Stimulated activated CD4-positive, alpha-beta T cell treated with anti-CD3 and anti-CD28 coated beads, Interleukin-12 subunit alpha, Interleukin-12 subunit beta, amount 100 ng/mL, for 4 hours (primary cell): ENCODE measurements around the gene TAS1R1.

Source experiments
- DNase-seq: peaks from one replicate; pipeline ENCODE4 v3.0.0-alpha.2; 2020

The TAS1R1 gene

GRCh38 chr1:6554907-6555778, at the start of gene TAS1R1:
TSS of gene TAS1R1 (plus strand) at chr1:6555307. CDS start at chr1:6555374, 67 bp downstream.
- DNase-seq: no peak

- DNase-seq: no peak
Measured at GRCh38 chr1:6505367-6506209, 49.5 kb upstream of the TAS1R1 start.

- DNase-seq: no peak
Measured at GRCh38 chr1:6506210-6507036, 48.7 kb upstream of the TAS1R1 start.

GRCh38 chr1:6507037-6507428, 48.1 kb upstream of the TAS1R1 start:
- DNase-seq: no peak

GRCh38 chr1:6507461-6507911, 47.6 kb upstream of the TAS1R1 start:
- DNase-seq: no peak

GRCh38 chr1:6508154-6508815, 46.8 kb upstream of the TAS1R1 start:
- no peak for DNase-seq

- no peak for DNase-seq
Measured at GRCh38 chr1:6508816-6509189, 46.3 kb upstream of the TAS1R1 start.

GRCh38 chr1:6509220-6509918, 45.7 kb upstream of the TAS1R1 start:
- no peak for DNase-seq

GRCh38 chr1:6509919-6510291, 45.2 kb upstream of the TAS1R1 start:
- DNase-seq: no peak

- no peak for DNase-seq
Measured at GRCh38 chr1:6510493-6510892, 44.6 kb upstream of the TAS1R1 start.

- no peak for DNase-seq
Measured at GRCh38 chr1:6511056-6511455, 44.1 kb upstream of the TAS1R1 start.

- no peak for DNase-seq
Measured at GRCh38 chr1:6511561-6512244, 43.4 kb upstream of the TAS1R1 start.

GRCh38 chr1:6512245-6512907, 42.7 kb upstream of the TAS1R1 start:
- DNase-seq: no peak

GRCh38 chr1:6512908-6513280, 42.2 kb upstream of the TAS1R1 start:
- DNase-seq: no peak

- no peak for DNase-seq
Measured at GRCh38 chr1:6513320-6513801, 41.7 kb upstream of the TAS1R1 start.

GRCh38 chr1:6515771-6516170, 39.3 kb upstream of the TAS1R1 start:
- no peak for DNase-seq

- no peak for DNase-seq
Measured at GRCh38 chr1:6517435-6517851, 37.7 kb upstream of the TAS1R1 start.

GRCh38 chr1:6519491-6519934, 35.6 kb upstream of the TAS1R1 start:
- DNase-seq: no peak

- DNase-seq: no peak
Measured at GRCh38 chr1:6519935-6520671, 35.0 kb upstream of the TAS1R1 start.

GRCh38 chr1:6521536-6521935, 33.6 kb upstream of the TAS1R1 start:
- no peak for DNase-seq
